Astrocyte (in vitro differentiated cells and primary cell): ENCODE results near the gene PKD1L1.

ENCODE experiments used
- EZH2 ChIP-seq: IDR thresholded peaks from 2 replicates; pipeline ENCODE4 v1.6.1; 2012; ENCODE audit warnings: mild to moderate bottlenecking, low read length, inconsistent platforms; ENCODE audit not compliant: insufficient read depth
- TF ChIP-seq, protein P1 (sequence below): IDR thresholded peaks from 2 replicates; pipeline ENCODE4 v1.5.1; 2011; ENCODE audit warnings: low read depth, mild to moderate bottlenecking, inconsistent platforms, low read length, moderate library complexity; ENCODE audit not compliant: insufficient read depth

DNA sequence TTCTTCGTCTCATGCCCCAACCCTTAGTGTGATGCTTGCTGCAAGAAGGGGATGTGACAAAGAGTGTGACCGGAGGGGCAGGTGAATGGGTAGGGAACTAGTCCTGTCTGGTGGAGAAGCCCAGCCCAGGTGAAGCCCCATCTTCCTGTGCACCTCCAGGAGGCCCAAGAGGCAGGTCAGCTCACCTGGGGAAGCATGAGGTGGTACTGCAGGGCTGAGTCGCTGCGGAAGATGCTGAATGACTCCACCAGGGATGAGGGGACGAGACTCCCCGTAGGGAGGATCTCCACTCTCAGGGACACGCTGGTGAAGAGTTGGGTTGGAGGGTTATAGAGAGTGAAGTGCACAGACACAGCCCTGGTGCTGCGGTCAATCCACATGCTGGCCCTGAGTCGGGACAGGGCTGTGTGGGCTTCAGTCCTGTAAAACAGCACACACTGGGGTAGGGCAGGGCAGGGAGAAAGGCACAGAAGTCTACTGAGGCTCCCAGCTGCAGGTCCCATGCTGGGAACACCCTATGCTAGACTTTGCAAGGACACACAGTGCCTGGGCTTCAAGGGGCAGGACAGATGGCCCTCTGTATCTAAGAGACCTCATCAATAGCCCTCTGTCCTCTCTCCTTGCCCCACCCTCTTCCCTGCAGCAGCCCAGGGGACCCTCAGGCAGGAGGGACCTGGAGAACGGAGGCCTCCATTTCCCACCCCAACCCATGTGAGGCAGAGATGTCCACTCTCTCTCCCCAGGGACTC is 136.5 kb downstream of the PKD1L1 start:
- TF ChIP-seq, protein P1, sequence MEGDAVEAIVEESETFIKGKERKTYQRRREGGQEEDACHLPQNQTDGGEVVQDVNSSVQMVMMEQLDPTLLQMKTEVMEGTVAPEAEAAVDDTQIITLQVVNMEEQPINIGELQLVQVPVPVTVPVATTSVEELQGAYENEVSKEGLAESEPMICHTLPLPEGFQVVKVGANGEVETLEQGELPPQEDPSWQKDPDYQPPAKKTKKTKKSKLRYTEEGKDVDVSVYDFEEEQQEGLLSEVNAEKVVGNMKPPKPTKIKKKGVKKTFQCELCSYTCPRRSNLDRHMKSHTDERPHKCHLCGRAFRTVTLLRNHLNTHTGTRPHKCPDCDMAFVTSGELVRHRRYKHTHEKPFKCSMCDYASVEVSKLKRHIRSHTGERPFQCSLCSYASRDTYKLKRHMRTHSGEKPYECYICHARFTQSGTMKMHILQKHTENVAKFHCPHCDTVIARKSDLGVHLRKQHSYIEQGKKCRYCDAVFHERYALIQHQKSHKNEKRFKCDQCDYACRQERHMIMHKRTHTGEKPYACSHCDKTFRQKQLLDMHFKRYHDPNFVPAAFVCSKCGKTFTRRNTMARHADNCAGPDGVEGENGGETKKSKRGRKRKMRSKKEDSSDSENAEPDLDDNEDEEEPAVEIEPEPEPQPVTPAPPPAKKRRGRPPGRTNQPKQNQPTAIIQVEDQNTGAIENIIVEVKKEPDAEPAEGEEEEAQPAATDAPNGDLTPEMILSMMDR, result no peak
- no peak for TF ChIP-seq EZH2
